Ascending aorta (tissue), 2 donors: ENCODE data around the gene TLK2. TPM values are rescaled to one million over a fixed set of nuclear protein-coding genes. Genes with fewer than 3 reads are reported as not detected.

ENCODE experiments used
- DNase-seq, 2 donors: peaks; one replicate each; pipeline ENCODE4 v3.0.0-alpha.2; 2019; ENCODE audit warnings: low spot score in 2 of 2
- H3K27ac ChIP-seq, 2 donors: fragments of 200-600 bp; sonication (generic); one replicate each; pipeline ENCODE4 v1.5.1; 2016 to 2017; ENCODE audit warnings: mild to moderate bottlenecking in 1 of 2
- H3K27me3 ChIP-seq: fragments of 200-600 bp; sonication (generic); one replicate; pipeline ENCODE4 v1.5.1; 2017
- H3K36me3 ChIP-seq, 2 donors: fragments of 200-600 bp; sonication (generic); one replicate each; pipeline ENCODE4 v1.5.1; 2016
- H3K4me1 ChIP-seq, 2 donors: fragments of 200-600 bp; sonication (generic); one replicate each; pipeline ENCODE4 v1.5.1; 2016 to 2017; ENCODE audit warnings: mild to moderate bottlenecking in 1 of 2
- H3K4me3 ChIP-seq, 2 donors: fragments of 200-600 bp; sonication (generic); one replicate each; pipeline ENCODE4 v1.5.1; 2016 to 2017; ENCODE audit warnings: mild to moderate bottlenecking in 1 of 2
- H3K9me3 ChIP-seq, 2 donors: fragments of 200-600 bp; sonication (generic); one replicate each; pipeline ENCODE4 v1.5.1; 2016
- CTCF ChIP-seq, 3 experiments: fragments of 200-600 bp in 2 of 3; fragments of 450-650 bp in 1 of 3; sonication (generic) in 2 of 3; IDR thresholded peaks; one replicate each; pipeline ENCODE4 v1.5.1; 2016 to 2019; ENCODE audit warnings: antibody characterized with exemption in 3 of 3, mild to moderate bottlenecking in 1 of 3, moderate library complexity in 1 of 3
- intact Hi-C: fragments of 100-400 bp; cut with DNase I; formaldehyde crosslinking; loops from one replicate; pipeline ENCODE4 v1.15.1; 2023
- total RNA-seq: library from RNA; depleted of rRNA; stranded (reverse); fragments of >200 nt; gene quantifications from one replicate; pipeline ENCODE4 v1.1.0, GENCODE V29; 2016

TLK2 gene
- total RNA-seq, 1 donor from 2014 or later = 11.3 TPM

GRCh38 chr17:62630365-62631085, 151.9 kb downstream of the TLK2 start:
- Histone ChIP-seq H3K9me3 (no peaks in the 10 kb centered on the region), H3K27me3 (no peaks in the 10 kb centered on the region), H3K36me3 (peaks cover 0 to 3% of the 10 kb centered on the region in 2 donors), H3K27ac (peak overlapping the region; percentile 83 to 98), H3K4me3 (peak overlapping the region; percentile 68 to 78), H3K4me1 (peaks cover 5 to 27% of the 10 kb centered on the region in 2 donors)
- intact Hi-C loops = no loop called here
- DNase-seq = peak in 1 of 2 donors; percentile 65
- no peak for TF ChIP-seq CTCF (IDR thresholded peaks at IDR 0.05)

GRCh38 chr17:62631086-62631935, 152.7 kb downstream of the TLK2 start:
- no peaks in the 10 kb centered on the region for H3K27me3 ChIP-seq
- DNase-seq = peak in 1 of 2 donors; percentile 57
- H3K36me3 ChIP-seq = peaks cover 0 to 4% of the 10 kb centered on the region in 2 donors
- intact Hi-C loops = no loop called here
- H3K4me1 ChIP-seq = peaks cover 5 to 27% of the 10 kb centered on the region in 2 donors
- no peak for TF ChIP-seq CTCF (IDR thresholded peaks at IDR 0.05)
- no peaks in the 10 kb centered on the region for H3K9me3 ChIP-seq
- peak overlapping the region; percentile 83 to 98 for H3K27ac ChIP-seq
- peak overlapping the region in 1 of 2 donors; percentile 78 for H3K4me3 ChIP-seq

- Histone ChIP-seq H3K9me3 (no peaks in the 10 kb centered on the region), H3K4me1 (peaks cover 5 to 27% of the 10 kb centered on the region in 2 donors), H3K4me3 (no peak overlapping the region), H3K27me3 (no peaks in the 10 kb centered on the region), H3K27ac (peak overlapping the region in 1 of 2 donors; percentile 9), H3K36me3 (peaks cover 0 to 4% of the 10 kb centered on the region in 2 donors)
- TF ChIP-seq CTCF (IDR thresholded peaks at IDR 0.05) = no peak
- intact Hi-C loops = no loop called here
- DNase-seq = peak in 1 of 2 donors; percentile 57
Measured at GRCh38 chr17:62631936-62632924, 153.6 kb downstream of the TLK2 start.

- Histone ChIP-seq H3K36me3 (peaks cover 0 to 4% of the 10 kb centered on the region in 2 donors), H3K4me3 (no peak overlapping the region), H3K4me1 (peaks cover 2 to 12% of the 10 kb centered on the region in 2 donors), H3K9me3 (no peaks in the 10 kb centered on the region), H3K27me3 (no peaks in the 10 kb centered on the region), H3K27ac (no peak overlapping the region)
- DNase-seq = no peak
- no peak for TF ChIP-seq CTCF (IDR thresholded peaks at IDR 0.05)
- intact Hi-C loops = no loop called here
Measured at GRCh38 chr17:62637809-62638208, 159.2 kb downstream of the TLK2 start.

- DNase-seq = no peak
- Histone ChIP-seq H3K4me1 (peaks cover 0 to 4% of the 10 kb centered on the region in 2 donors), H3K27me3 (no peaks in the 10 kb centered on the region), H3K36me3 (no peaks in the 10 kb centered on the region), H3K9me3 (no peaks in the 10 kb centered on the region), H3K27ac (no peak overlapping the region), H3K4me3 (no peak overlapping the region)
- intact Hi-C loops = no loop called here
- TF ChIP-seq CTCF (IDR thresholded peaks at IDR 0.05) = no peak
Measured at GRCh38 chr17:62641153-62641552, 162.5 kb downstream of the TLK2 start.
